GM19467 (cell line): Measurements from ENCODE around the gene FAM167B.

Experiments used
- ATAC-seq: cut with Tn5 transposase; IDR thresholded peaks from one replicate; pipeline ENCODE4 v1.9.1; 2021; ENCODE audit warnings: mild to moderate bottlenecking, moderate library complexity; ENCODE audit not compliant: unreplicated experiment

FAM167B gene

DNA sequence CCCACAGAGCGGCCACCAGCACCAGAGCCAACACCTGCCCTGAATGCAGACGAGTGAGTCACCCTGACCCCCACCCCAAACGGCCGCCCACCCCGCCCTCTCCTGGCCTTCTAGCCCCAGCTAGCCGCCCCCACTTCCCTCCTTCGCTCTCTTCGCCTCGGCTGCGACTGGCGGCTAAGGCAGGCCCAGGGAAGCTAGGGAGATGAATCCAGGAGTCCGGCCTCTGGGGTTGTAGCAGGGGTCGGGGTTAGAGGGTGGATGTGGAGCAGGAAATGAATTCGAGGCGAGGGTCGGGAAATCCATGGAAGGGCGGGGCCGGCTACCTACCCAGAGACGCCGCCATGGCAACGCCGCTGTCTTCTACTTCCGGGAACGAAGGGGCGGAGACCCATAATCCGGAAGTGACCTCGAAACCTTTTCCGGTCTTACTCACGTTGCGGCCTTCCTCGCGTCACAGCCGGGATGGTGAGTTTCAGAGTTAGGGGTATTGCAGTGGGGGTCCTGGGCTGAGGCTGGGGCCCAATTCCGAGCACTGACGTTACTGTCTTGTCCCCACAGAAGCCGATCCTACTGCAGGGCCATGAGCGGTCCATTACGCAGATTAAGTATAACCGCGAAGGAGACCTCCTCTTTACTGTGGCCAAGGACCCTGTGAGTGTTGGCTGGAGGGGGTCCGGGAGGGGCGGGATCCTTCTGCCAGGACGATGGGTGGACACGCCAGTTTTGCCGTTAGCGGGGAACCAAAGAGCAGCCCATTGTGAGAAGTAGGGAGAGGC lies 24.9 kb upstream of the FAM167B start, which contains the start of the genes EIF3I and TMEM234:
Gene EIF3I (plus strand): TSS at position 428 of the 776 bp plus-strand sequence. CDS start 35 bp downstream, at position 463.
Gene TMEM234 (minus strand): TSS at position 374 of the 776 bp plus-strand sequence. CDS start 31 bp downstream, at position 343.
- peak; percentile 89 for ATAC-seq

DNA sequence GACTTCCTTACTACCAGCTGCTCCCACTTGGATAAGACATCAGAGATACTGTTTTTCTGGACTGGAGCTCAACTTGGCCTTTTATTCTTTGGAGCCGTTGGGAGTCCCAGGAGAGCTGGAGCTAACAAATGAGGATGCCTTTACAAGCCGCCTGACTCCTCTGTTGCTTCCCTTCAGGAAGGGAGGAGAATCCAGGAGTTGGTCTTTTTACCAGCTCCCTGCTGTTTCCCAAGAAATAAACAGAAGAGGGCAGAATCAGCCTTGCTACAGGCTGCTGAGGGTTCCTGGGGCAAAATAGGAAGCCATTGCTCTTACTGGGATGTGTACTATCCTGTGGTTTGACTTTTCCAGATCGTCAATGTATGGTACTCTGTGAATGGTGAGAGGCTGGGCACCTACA lies 23.3 kb upstream of the FAM167B start:
- no peak for ATAC-seq

DNA sequence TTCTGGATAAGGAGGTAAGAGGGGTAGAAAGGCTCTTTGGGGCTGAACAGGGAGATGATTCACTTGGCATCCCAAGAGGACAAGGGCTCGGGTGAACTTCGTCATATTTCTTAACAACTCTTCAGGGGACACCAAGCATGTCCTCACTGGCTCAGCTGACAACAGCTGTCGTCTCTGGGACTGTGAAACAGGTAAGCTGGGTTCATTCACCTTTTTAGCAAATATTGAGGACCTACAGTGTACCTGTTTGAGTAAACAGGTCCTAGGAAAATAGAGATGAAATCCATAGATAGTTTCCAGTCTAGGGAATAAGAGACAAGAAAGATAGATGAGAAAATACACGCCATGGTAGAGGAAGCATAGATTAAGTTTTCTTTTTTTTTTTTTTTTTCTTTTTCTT lies 22.7 kb upstream of the FAM167B start:
- ATAC-seq = no peak

DNA sequence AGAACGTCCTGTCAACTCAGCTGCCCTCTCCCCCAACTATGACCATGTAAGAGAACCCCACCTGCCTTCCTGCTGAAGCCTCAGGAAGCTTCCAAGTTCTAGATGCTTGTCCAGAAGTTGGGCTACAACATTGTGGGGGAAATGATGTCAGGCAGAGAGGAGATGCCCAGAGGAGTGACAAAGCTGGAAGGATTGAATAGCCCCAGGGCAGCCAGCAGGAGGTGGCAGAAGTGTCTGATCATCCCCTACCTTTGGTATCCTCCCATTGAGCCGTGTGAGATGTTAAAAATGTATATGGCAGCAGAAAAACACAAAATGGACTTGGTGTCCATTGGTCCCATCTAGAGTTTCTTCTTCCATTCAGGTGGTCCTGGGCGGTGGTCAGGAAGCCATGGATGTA lies 18.3 kb upstream of the FAM167B start:
- ATAC-seq = no peak

DNA sequence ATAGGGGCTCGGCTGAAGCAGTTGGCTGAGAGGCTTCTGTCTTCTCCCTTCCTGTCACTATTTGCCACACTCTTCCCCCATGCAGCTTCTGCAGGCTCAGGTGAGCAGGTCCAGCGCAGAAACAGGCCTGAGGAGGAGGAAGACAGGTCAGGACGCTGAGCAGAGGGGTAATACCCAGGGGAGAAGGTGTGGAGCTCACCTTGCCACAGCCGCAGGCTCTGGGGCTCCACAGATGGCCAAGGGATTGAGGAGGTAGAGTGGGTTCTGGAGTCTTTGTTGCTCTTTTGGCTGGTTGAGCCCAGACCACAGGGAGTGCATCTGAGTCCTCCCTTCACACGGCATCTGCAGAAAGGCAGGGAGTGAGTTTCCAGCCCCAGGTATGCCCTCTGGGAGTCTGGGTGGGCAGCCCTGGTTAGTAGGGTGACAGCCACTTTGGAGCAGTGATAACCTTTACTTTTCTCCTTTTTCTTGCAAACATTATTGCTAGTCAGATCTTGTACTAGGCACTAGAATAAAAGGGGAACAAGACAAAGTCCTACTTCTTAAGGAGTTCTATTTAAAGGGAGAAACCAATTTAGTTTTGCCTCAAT lies 15.1 kb upstream of the FAM167B start:
- ATAC-seq = no peak

DNA sequence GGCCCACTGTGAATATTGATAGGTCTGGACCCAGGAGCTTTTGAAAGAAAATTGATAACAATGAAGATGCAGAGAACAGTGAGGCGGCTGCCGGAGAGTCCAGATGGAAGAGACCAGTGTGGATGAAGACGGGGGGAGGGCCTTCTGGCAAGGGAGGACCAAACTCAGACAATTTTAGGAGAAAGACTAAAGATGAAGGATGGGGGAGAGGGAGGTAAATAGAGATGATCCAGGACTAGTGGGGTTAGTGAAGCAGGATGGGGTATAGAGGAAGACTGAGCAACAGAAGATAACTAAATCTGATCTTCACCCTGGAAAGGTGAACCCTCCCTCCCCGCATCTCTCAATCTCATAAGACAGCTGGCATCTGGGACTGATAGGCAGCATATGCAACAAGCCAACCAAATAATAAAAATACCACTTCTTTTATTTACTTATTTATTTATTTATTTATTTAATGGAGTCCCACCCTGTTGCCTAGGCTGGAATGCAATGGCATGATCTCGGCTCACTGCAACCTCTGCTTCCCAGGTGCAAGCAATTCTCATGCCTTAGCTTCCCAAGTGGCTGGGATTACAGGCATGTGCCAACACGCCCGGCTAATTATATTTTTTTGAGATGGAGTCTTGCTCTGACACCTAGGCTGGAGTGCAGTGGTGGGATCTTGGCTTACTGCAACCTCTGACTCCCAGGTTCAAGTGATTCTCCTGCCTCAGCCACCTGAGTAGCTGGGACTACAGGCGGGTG lies 14.3 kb upstream of the FAM167B start:
- ATAC-seq = no peak

DNA sequence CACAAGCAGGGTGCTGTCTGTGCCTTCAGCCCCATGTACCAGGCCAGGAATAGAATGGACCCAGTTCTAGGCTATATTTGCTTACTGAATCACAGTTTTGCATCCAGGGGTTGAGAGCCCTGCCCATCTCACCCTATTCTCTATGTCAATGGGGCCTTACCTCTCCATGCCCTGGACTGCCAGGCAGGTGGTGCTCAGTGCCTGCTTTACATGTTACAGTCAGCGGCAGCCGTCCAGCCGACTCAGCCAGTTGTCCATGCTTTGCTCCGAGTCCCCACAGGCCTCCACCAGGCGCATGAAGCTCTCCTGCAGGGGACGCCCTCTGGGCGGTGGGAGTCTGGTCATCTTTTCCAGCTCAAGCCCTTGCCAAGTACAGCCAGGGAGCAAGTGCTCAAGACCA lies 12.2 kb upstream of the FAM167B start:
- no peak for ATAC-seq

DNA sequence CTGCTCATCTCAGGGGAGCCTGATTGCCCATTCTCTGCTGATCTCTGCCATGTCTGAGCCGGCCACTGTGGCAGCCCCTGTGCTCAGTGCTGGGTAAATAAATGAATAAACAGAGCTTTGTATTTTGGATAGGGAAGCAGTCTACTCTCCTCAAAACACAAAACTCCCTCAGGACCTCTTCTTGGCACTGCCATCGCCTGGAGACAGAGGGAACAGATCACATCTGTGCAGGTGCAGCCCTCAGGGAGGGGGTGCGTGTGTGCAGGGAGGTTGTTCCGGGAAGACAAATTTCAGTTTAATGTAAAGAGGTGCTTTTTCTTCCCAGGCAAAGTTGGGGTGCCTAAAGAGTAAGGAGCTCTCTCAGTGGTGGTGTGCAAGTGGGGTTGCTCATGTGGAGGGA lies 7.7 kb upstream of the FAM167B start:
- ATAC-seq = no peak

DNA sequence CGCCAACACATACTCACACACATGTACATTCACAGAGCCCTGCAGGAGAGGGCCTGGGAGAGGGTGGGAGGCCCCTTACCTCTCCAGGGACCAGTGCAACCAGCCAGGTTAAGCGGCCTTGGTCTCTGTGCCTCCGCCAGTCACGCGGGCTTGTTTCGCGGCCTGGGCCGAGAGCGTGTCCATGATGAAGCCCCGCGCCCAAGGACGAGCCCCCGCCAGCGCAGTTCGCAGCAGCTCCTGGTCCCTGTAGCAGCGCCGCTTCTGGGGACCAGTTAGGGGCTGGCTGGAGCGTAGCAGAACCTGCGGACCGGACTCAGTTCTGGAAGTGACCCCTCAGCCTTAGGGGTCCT lies 7.3 kb upstream of the FAM167B start:
- ATAC-seq = no peak

DNA sequence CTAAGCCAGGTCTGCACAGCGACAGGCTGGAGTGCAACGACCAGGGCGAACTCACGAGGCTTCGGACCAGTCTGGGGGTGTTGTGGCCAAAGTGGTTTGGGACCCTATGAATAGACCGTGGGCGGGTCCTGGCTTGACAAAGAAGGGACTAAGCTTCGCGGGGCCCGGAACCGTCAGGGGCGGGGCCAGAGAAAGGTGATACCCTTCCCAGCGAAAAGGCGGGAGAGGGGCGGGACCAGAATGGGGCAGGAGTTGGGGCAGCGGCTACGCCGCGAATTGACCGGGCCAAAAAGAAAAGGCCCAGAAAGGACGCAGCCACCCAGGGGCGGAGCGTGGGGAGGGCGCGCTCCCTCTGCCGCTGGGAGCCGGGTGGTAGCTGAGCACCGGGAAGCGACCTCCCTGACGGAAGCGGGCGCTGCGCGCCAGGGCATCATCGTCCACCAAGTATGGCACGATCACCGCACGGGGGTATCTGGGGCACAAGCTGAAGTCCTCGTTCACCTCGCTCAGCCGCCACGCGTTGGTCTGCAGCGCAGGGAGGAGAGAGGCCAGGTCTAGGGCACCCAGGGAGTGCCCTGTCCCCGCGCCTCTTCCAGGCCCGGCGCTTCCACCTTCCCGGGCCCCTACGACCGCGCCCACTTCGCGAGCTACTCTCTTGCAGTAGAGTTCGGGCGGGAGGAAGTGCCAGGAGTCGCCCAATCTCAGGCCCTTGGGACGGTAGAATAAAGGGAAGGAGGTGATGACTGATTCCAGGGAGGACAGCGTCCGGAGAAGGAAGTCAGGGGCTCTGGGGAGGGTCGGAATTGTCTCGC lies 6.7 kb upstream of the FAM167B start:
- no peak for ATAC-seq

DNA sequence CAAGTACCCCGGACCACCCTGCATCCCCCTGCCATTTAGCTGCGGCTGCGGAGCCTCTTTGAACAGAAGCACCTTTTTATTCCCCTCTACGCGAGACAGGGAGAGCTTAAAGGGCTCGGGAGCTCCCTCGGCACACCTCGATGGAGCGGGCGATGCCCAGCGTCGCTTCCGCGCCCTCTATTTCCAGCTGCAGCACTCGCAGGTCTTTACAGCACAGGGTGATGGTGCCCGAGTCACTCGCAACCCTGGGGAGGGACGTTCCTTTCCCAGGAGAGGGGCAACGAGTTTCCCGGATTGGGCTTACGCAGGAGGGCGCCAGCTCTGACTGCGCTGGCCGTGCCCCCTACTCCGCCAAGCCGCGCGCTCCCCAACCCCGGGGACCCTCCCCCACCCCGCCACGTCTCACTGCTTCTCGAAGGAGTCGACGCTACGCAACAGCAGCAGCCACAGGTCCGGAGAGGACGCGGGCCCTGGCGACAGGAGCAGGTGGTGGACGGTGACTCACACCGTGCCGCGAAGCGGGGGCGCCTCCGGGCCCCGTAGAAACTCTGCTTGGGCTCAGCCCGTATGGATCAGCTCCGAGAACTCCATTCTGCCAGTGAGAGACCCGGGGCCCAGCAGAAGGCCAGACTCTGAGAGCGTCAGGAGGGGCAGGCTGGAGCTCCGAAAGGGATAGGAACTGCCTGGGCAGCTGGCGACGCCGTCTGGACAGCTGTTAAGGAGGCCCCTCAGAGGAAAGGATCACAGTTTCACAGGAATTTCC lies 5.8 kb upstream of the FAM167B start:
- ATAC-seq = no peak

DNA sequence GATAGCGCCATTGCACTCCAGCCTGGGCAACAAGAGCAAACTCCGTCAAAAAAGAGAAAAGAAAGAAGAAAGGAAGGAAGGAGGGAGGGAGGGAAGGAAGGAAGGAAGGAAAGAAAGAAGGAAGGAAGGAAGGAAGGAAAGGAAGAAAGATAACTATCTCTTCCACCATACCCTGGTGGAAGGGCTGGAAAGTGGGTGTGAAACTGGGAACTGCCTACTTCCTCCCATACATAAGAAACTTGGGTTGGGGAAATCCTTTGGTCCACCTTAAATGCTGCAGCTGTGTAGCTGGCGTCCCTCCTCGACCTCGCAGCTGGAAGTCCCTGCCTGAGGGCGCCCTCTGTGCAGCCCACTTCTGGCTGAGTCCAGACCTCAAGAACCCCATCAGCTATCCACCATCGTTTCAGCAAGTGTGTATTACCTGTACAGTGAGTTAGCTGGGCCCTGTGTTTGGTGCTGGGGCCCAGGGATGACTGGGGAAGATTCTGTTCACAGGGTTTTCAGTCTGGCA lies 4.6 kb upstream of the FAM167B start:
- ATAC-seq = no peak

DNA sequence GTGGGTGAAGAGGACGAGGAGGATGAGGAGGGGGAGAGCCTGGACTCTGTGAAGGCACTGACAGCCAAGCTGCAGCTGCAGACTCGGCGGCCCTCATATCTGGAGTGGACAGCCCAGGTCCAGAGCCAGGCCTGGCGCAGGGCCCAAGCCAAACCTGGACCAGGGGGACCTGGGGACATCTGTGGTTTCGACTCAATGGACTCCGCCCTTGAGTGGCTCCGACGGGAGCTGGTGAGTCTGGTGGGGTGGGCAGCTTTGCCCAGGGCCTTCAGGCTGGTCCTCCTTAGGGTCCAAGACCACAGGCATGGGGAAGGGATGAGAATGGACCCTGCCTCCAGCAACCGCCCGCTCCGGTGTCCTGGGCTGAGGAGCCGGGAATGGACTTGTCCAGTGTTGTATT lies 430 bp downstream of the FAM167B start:
- no peak for ATAC-seq

DNA sequence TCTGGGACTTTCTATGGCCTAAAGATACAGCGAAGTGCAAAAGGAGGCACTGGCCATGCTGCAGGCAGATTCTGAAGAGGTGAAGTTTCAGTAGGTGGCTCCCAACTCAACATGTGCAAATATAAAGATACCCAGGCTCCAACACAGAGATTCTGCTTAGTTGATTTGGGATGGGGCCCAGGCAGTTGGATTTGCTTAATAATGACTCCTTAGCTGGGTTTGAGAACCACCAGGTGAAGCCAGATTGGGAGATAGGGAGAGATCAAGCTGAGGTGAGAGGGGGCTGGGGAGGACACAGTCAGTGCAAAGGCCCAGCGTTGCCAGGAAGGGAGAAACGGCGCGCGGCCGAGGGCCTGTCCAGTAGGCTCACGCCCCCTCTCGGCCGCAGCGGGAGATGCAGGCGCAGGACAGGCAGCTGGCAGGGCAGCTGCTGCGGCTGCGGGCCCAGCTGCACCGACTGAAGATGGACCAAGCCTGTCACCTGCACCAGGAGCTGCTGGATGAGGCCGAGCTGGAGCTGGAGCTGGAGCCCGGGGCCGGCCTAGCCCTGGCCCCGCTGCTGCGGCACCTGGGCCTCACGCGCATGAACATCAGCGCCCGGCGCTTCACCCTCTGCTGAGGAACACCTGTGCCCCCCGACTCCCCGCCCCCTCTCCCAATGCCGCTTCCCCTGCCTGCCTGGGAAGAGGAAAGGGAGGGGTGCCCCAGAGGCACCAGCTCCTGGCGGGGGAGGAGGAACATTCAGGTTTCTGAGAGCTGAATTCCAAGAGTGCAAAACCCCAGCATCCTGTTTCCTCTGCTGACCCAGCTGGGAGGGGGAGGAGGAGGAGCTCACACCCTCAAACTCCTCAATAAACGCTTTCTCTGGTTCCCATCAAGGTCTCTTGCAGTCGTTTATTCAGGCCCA lies 1.2 kb downstream of the FAM167B start:
- no peak for ATAC-seq

DNA sequence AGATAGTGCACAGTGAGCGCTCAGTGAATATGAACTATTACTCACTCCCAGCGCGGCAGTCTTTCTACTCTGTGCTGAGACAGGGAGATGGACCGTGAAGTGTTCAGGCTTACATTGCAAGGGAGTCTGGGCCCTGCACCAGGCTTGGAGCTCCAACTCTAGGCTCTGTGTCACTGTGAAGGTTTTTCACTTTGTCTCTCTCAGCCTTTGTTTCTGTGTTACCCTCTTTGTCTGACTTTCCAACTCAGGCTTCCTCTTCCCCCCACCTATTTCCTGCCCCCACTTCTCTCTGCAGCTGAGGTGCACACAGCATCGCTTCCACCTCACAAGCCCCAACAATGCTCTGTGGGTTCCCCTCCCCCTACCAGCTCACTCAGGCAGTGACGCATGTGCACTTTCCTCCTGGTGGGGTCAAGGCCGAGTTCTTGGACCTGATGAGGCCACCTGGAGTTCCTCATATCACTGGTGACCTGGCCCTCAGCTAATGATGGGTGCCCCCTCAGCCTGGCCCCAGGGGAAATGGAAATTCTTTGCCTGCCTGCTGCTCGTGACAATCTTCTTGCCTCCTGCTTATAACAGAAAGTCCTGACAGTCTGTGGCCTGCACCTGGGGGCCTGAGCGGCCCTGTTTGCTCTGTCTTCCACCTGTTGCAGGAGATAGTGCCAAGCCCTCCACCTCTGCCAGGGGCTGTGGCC lies 3.0 kb downstream of the FAM167B start:
- peak; percentile 50 for ATAC-seq

DNA sequence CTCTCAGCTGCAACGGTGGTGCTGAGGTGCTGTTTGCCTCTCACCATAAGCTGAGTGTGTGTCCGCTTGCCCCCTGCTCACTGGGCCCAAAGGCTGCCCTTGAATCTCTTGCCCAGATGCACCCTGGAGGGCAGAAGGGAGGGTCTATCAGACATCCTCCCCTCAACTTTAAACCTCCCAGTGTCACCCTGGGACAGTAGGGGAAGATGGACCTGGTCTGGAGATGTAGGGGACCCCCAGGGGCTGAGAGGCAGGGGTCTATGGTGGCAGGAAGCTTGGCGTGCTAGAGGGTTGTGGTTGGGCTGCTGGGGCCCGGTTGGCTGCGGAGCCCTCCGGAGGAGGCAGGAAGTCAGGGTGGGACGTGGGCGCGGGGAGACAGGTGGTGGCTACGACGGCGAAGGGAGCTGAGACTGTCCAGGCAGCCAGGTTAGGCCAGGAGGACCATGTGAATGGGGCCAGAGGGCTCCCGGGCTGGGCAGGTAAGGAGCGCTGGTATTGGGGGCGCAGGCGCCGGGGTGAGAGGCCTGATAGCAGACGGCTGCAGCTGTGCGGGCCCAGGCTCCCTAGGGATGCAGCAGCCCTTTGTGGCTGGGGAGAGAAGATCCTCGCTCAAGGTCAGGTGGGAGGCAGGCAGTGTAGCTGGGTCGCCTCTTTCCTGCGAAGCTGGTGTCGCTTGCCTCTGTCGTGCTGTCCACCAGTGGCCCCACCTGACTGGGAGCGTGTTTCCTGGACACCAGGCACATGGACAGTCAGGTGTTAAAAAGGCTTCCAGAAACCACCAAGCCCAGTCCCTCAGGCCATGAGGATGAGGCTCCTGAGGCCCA lies 4.1 kb downstream of the FAM167B start, which contains the start of gene LCK:
Gene LCK (plus strand): TSS at position 373 of the 824 bp plus-strand sequence. CDS start 23,065 bp downstream, outside the sequence.
- ATAC-seq = peak; percentile 28
